SK-N-SH treated with all-trans-retinoic acid at 6 μM for 48 hours (cell line): ENCODE data around the gene MARCHF9.

Experiments
- ATAC-seq: fragments of 200-7000 bp; cut with Tn5 transposase; 3 replicates; pipeline ENCODE4 v1.9.1; 2020; ENCODE audit warnings: mild to moderate bottlenecking, moderate library complexity
- ARNTL ChIP-seq: fragments of 450-650 bp; formaldehyde crosslinking; IDR thresholded peaks from 2 replicates; pipeline ENCODE4 v1.5.0; 2020; ENCODE audit warnings: low read depth, mild to moderate bottlenecking, moderate library complexity, borderline replicate concordance
- BACH2 ChIP-seq: fragments of 250-450 bp; sonication (Bioruptor Pico); IDR thresholded peaks from 2 replicates; pipeline ENCODE4 v1.9.0; 2021; ENCODE audit warnings: mild to moderate bottlenecking, borderline replicate concordance
- CSDC2 ChIP-seq: fragments of 250-450 bp; sonication (Bioruptor Pico); IDR thresholded peaks from 2 replicates; pipeline ENCODE4 v1.5.0; 2020; ENCODE audit warnings: mild to moderate bottlenecking, moderate library complexity
- CSRNP3 ChIP-seq: fragments of 250-450 bp; sonication (Bioruptor Pico); IDR thresholded peaks from 2 replicates; pipeline ENCODE4 v1.5.1; 2021; ENCODE audit warnings: mild to moderate bottlenecking, moderate library complexity
- ESRRG ChIP-seq: fragments of 250-450 bp; sonication (Bioruptor Pico); IDR thresholded peaks from 2 replicates; pipeline ENCODE4 v1.6.1; 2021; ENCODE audit warnings: mild to moderate bottlenecking
- GLIS3 ChIP-seq: fragments of 250-450 bp; sonication (Bioruptor Pico); IDR thresholded peaks from 2 replicates; pipeline ENCODE4 v1.5.0; 2020; ENCODE audit warnings: mild to moderate bottlenecking, moderate library complexity
- OSR1 ChIP-seq: fragments of 250-450 bp; sonication (Bioruptor Pico); IDR thresholded peaks from 2 replicates; pipeline ENCODE4 v1.8.0; 2022; ENCODE audit warnings: moderate library complexity, mild to moderate bottlenecking, inconsistent platforms
- PATZ1 ChIP-seq: fragments of 250-450 bp; sonication (Bioruptor Pico); IDR thresholded peaks from 2 replicates; pipeline ENCODE4 v1.8.0; 2020; ENCODE audit warnings: mild to moderate bottlenecking, moderate library complexity, borderline replicate concordance
- POU6F1 ChIP-seq: fragments of 250-450 bp; sonication (Bioruptor Pico); IDR thresholded peaks from 2 replicates; pipeline ENCODE4 v1.8.0; 2021; ENCODE audit warnings: low read depth, mild to moderate bottlenecking, moderate library complexity, borderline replicate concordance
- PPARA ChIP-seq: fragments of 250-450 bp; sonication (Bioruptor Pico); IDR thresholded peaks from 2 replicates; pipeline ENCODE4 v1.5.0; 2020; ENCODE audit warnings: mild to moderate bottlenecking, borderline replicate concordance
- RARB ChIP-seq: fragments of 250-450 bp; sonication (Bioruptor Pico); IDR thresholded peaks from 2 replicates; pipeline ENCODE4 v1.8.0; 2021; ENCODE audit warnings: mild to moderate bottlenecking, moderate library complexity
- SNAI2 ChIP-seq: fragments of 250-450 bp; sonication (Bioruptor Pico); IDR thresholded peaks from 2 replicates; pipeline ENCODE4 v1.5.0; 2020; ENCODE audit warnings: mild to moderate bottlenecking, moderate library complexity
- TCF4 ChIP-seq: fragments of 250-450 bp; sonication (Bioruptor Pico); IDR thresholded peaks from 2 replicates; pipeline ENCODE4 v1.8.0; 2021; ENCODE audit warnings: mild to moderate bottlenecking, moderate library complexity, borderline replicate concordance
- TOX ChIP-seq: fragments of 250-450 bp; sonication (Bioruptor Pico); IDR thresholded peaks from 2 replicates; pipeline ENCODE4 v1.8.0; 2021; ENCODE audit warnings: mild to moderate bottlenecking, moderate library complexity, borderline replicate concordance
- TSHZ2 ChIP-seq: fragments of 250-450 bp; sonication (Bioruptor Pico); IDR thresholded peaks from 2 replicates; pipeline ENCODE4 v1.5.0; 2020; ENCODE audit warnings: mild to moderate bottlenecking, moderate library complexity
- ZFP3 ChIP-seq: fragments of 250-450 bp; sonication (Bioruptor Pico); IDR thresholded peaks from 2 replicates; pipeline ENCODE4 v1.5.0; 2020; ENCODE audit warnings: mild to moderate bottlenecking, moderate library complexity
- ZNF70 ChIP-seq: fragments of 450-650 bp; formaldehyde crosslinking; IDR thresholded peaks from 2 replicates; pipeline ENCODE4 v1.5.0; 2020; ENCODE audit warnings: mild to moderate bottlenecking, moderate library complexity
- ZNF8 ChIP-seq: fragments of 450-650 bp; formaldehyde crosslinking; IDR thresholded peaks from 2 replicates; pipeline ENCODE4 v1.5.0; 2020; ENCODE audit warnings: mild to moderate bottlenecking, moderate library complexity

Gene MARCHF9

GRCh38 chr12:57717131-57717530 lies 37.8 kb upstream of the MARCHF9 start:
- TF ChIP-seq OSR1 (CRISPR knock-in tag) (no peak), CSDC2 (CRISPR knock-in tag) (no peak), PATZ1 (CRISPR knock-in tag) (no peak), ZNF70 (CRISPR knock-in tag) (no peak), ZNF8 (CRISPR knock-in tag) (no peak), TCF4 (no peak), TOX (CRISPR knock-in tag) (no peak), GLIS3 (no peak), RARB (no peak), POU6F1 (CRISPR knock-in tag) (no peak), SNAI2 (CRISPR knock-in tag) (no peak), PPARA (CRISPR knock-in tag) (no peak)
- TF ChIP-seq, all 23 proteins: peak for 0
- ATAC-seq = no peak

GRCh38 chr12:57717846-57718640 lies 36.9 kb upstream of the MARCHF9 start:
- ATAC-seq = no peak
- no peak for TF ChIP-seq ZNF70 (CRISPR knock-in tag)
- TF ChIP-seq PPARA (CRISPR knock-in tag) = no peak
- no peak for TF ChIP-seq POU6F1 (CRISPR knock-in tag)
- no peak for TF ChIP-seq ZFP3 (CRISPR knock-in tag)
- TF ChIP-seq ESRRG (CRISPR knock-in tag) = no peak
- TF ChIP-seq CSDC2 (CRISPR knock-in tag) = no peak
- TF ChIP-seq TSHZ2 (CRISPR knock-in tag) = no peak

GRCh38 chr12:57718641-57719528 lies 36.0 kb upstream of the MARCHF9 start:
- ATAC-seq = no peak
- no peak for TF ChIP-seq CSRNP3 (CRISPR knock-in tag)
- no peak for TF ChIP-seq PATZ1 (CRISPR knock-in tag)
- TF ChIP-seq BACH2 (CRISPR knock-in tag) = no peak
- no peak for TF ChIP-seq ARNTL (CRISPR knock-in tag)
- TF ChIP-seq SNAI2 (CRISPR knock-in tag) = no peak
